IMR-90 (cell line): ENCODE data around the gene CYP26B1.

Source experiments
- RCOR1 ChIP-seq: IDR thresholded peaks from 2 replicates; pipeline ENCODE4 v1.6.1; 2012; ENCODE audit warnings: mild to moderate bottlenecking, low read length, improper control_type of control experiment; ENCODE audit not compliant: insufficient replicate concordance
- TF ChIP-seq, protein P1 (sequence below): conservative IDR thresholded peaks from 2 replicates; pipeline ENCODE4 v1.5.1; 2012; ENCODE audit warnings: mild to moderate bottlenecking, low read depth, low read length, improper control_type of control experiment

DNA sequence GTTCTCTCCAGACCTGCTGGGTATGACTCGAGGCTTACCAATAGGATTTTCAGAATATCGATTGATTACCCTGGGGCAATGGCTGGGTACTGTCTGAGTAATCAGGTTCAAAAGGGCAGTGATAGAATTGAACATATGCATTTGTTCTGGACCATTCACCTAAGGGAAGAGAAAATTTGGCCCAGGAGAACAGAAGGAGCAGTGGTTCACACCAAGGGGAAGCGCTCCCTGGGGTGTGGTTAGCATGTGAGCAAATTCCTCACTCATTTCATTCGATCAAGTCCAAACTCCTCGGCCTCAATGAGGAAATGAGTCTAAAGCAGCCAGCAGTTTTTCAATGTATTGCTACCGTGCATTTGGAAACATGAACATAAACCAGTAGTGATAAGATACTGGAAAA is 55.6 kb downstream of the CYP26B1 start:
- TF ChIP-seq, protein P1, sequence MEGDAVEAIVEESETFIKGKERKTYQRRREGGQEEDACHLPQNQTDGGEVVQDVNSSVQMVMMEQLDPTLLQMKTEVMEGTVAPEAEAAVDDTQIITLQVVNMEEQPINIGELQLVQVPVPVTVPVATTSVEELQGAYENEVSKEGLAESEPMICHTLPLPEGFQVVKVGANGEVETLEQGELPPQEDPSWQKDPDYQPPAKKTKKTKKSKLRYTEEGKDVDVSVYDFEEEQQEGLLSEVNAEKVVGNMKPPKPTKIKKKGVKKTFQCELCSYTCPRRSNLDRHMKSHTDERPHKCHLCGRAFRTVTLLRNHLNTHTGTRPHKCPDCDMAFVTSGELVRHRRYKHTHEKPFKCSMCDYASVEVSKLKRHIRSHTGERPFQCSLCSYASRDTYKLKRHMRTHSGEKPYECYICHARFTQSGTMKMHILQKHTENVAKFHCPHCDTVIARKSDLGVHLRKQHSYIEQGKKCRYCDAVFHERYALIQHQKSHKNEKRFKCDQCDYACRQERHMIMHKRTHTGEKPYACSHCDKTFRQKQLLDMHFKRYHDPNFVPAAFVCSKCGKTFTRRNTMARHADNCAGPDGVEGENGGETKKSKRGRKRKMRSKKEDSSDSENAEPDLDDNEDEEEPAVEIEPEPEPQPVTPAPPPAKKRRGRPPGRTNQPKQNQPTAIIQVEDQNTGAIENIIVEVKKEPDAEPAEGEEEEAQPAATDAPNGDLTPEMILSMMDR, result no peak
- TF ChIP-seq RCOR1, result no peak
